Tibial nerve (tissue), 4 donors: ENCODE measurements around the gene TOR1A. TPM values are rescaled to one million over a fixed set of nuclear protein-coding genes. Genes with fewer than 3 reads are reported as not detected.
A peak's percentile ranks its signal among the peaks of the same experiment; 100 is the strongest.

Experiments used
- DNase-seq, 2 donors: peaks; one replicate each; pipeline ENCODE4 v3.0.0-alpha.2; 2019; ENCODE audit warnings: low spot score in 2 of 2
- H3K27ac ChIP-seq, 4 donors: fragments of 200-600 bp; sonication (generic) in 3 of 4; one replicate each; pipeline ENCODE4 v1.5.1; 2017 to 2019; ENCODE audit warnings: mild to moderate bottlenecking in 1 of 4
- H3K27me3 ChIP-seq, 2 donors: fragments of 200-600 bp; sonication (generic) in 1 of 2; one replicate each; pipeline versions ENCODE4 v1.5.1 to v1.6.0; 2017 to 2019
- H3K36me3 ChIP-seq, 3 donors: fragments of 200-600 bp; sonication (generic); one replicate each; pipeline ENCODE4 v1.5.1; 2018 to 2019
- H3K4me1 ChIP-seq, 4 donors: fragments of 200-600 bp; sonication (generic) in 3 of 4; one replicate each; pipeline ENCODE4 v1.5.1; 2017 to 2019
- H3K4me3 ChIP-seq, 4 donors: fragments of 200-600 bp; sonication (generic) in 3 of 4; one replicate each; pipeline ENCODE4 v1.5.1; 2017 to 2019; ENCODE audit warnings: mild to moderate bottlenecking in 1 of 4, moderate library complexity in 1 of 4
- H3K9me3 ChIP-seq, 4 donors: fragments of 200-600 bp; sonication (generic) in 3 of 4; one replicate each; pipeline ENCODE4 v1.5.1; 2017 to 2019
- EP300 ChIP-seq, 2 donors: sonication (generic); formaldehyde crosslinking; IDR thresholded peaks; one replicate each; pipeline ENCODE4 v1.6.1; 2017; ENCODE audit warnings: antibody characterized with exemption in 2 of 2, mild to moderate bottlenecking in 1 of 2
- POLR2A ChIP-seq, 2 donors: fragments of 450-650 bp; IDR thresholded peaks; one replicate each; pipeline ENCODE4 v1.6.1; 2017; ENCODE audit warnings: antibody characterized with exemption in 2 of 2, mild to moderate bottlenecking in 2 of 2, moderate library complexity in 2 of 2
- WGBS, 2 donors: methylation state at CpG; one replicate each; pipeline ENCODE4 v1.1.5; 2018; 5-methylcytosine and 5-hydroxymethylcytosine counted together
- small RNA-seq: library from RNA; depleted of rRNA; stranded (forward); fragments of <200 nt; gene quantifications from one replicate; pipeline ENCODE3, GENCODE V24; 2016
- total RNA-seq, 4 donors: library from RNA; depleted of rRNA; stranded (reverse); fragments of >200 nt; gene quantifications; one replicate each; pipeline ENCODE4 v1.1.0, GENCODE V29; 2016
- TF ChIP-seq, protein P1 (sequence below), 5 experiments: fragments of 200-600 bp in 3 of 5; fragments of 450-650 bp in 2 of 5; sonication (generic) in 3 of 5; IDR thresholded peaks; one replicate each; pipeline ENCODE4 v1.5.1; 2016 to 2019; ENCODE audit warnings: antibody characterized with exemption in 5 of 5, mild to moderate bottlenecking in 3 of 5, moderate library complexity in 2 of 5

The TOR1A gene
- total RNA-seq, 4 donors from 2014 or later: 26.0 to 55.2 (median 40.4) TPM

DNA sequence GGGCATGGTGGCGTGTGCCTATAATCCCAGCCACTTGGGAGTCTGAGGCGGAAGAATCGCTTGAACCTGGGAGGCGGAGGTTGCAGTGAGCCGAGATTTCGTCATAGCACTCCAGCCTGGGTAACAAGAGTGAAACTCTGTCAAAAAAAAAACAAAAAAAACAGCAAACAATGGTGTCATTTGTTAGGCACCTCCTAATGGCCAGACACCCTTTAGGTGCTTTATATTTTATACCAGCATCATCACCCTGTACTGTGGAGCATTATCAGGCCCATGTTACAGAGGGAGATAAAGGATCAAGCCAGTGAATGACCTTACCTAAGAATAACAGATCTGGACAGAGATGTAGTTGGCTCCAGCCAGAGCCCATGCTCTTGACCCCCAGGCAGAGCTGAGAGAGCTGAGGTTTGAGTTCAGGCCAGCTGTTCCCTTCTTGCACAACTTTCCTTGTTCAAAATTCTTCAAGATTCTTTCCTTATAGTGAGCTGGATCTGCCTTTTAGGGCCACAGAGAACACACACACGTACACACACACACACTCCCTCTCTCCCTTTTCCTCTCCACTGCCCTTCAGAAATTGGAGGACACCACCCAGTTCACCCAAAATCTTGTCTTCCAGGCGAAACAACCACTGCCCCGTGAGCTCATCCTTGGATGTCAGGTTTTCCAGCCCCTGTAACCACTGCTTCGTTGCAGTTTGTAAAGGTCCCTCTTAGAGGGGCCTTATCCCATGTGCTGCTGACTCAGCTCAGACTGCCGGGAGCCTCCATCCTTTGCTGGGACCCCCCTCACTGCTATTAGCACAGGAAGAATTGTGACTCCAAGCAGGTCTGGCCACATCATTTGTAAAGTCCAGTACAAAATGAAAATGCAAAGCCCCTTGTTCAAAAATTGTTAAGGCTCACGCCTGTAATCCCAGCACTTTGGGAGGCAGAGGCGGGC is 60.7 kb downstream of the TOR1A start:
- no peak overlapping the region for H3K4me3 ChIP-seq
- no peaks in the 10 kb centered on the region for H3K36me3 ChIP-seq
- WGBS, 2 donors: 49 to 52% methylated on average over 13 of the region's 13 CpGs
- TF ChIP-seq, protein P1, sequence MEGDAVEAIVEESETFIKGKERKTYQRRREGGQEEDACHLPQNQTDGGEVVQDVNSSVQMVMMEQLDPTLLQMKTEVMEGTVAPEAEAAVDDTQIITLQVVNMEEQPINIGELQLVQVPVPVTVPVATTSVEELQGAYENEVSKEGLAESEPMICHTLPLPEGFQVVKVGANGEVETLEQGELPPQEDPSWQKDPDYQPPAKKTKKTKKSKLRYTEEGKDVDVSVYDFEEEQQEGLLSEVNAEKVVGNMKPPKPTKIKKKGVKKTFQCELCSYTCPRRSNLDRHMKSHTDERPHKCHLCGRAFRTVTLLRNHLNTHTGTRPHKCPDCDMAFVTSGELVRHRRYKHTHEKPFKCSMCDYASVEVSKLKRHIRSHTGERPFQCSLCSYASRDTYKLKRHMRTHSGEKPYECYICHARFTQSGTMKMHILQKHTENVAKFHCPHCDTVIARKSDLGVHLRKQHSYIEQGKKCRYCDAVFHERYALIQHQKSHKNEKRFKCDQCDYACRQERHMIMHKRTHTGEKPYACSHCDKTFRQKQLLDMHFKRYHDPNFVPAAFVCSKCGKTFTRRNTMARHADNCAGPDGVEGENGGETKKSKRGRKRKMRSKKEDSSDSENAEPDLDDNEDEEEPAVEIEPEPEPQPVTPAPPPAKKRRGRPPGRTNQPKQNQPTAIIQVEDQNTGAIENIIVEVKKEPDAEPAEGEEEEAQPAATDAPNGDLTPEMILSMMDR (IDR thresholded peaks at IDR 0.05): no peak
- TF ChIP-seq EP300 (IDR thresholded peaks at IDR 0.05) (peak in 1 of 2 donors; percentile 57), POLR2A (IDR thresholded peaks at IDR 0.05) (no peak)
- no peaks in the 10 kb centered on the region for H3K9me3 ChIP-seq
- H3K27me3 ChIP-seq: no peaks in the 10 kb centered on the region
- H3K4me1 ChIP-seq: peaks cover 0 to 31% (median 7%) of the 10 kb centered on the region in 4 donors
- peak; percentile 50 to 67 for DNase-seq
- peak overlapping the region; percentile 37 to 88 (median 78) for H3K27ac ChIP-seq

Small RNA genes lying within 50 kb of the gene (small RNA-seq; reads per million reads assigned to genes)
- not detected for gene MIR6855

Other genes starting within 250 kb of the TOR1A start
- gene C9orf50, start 203.0 kb downstream of the TOR1A start, total RNA-seq: 1 to 10 TPM in 3 of 4 donors, under 1 TPM in 1; 0.90 to 1.7 (median 1.3) TPM
- 10 to 100 TPM; 23.9 to 30.6 (median 27.5) TPM for gene NTMT1, start 198.0 kb downstream of the TOR1A start, total RNA-seq
- gene ASB6, start 182.0 kb downstream of the TOR1A start, total RNA-seq: 10 to 100 TPM; 14.9 to 25.5 (median 22.4) TPM
- 10 to 100 TPM in 3 of 4 donors, 1 to 10 TPM in 1; 9.6 to 32.1 (median 14.9) TPM for gene PRRX2, start 158.5 kb downstream of the TOR1A start, total RNA-seq
- 10 to 100 TPM; 14.7 to 33.0 (median 25.7) TPM for gene PTGES, start 71.1 kb downstream of the TOR1A start, total RNA-seq
- 10 to 100 TPM; 19.2 to 41.2 (median 23.0) TPM for gene TOR1B, start 21.0 kb downstream of the TOR1A start, total RNA-seq
- 10 to 100 TPM; 44.4 to 61.2 (median 52.7) TPM for gene C9orf78, start 11.1 kb upstream of the TOR1A start, total RNA-seq
- gene USP20, start 11.3 kb upstream of the TOR1A start, total RNA-seq: 10 to 100 TPM; 20.1 to 50.1 (median 24.1) TPM
- 100 to 1,000 TPM in 1 of 4 donors, 10 to 100 TPM in 3; 77.0 to 114 (median 86.4) TPM for gene FNBP1, start 219.1 kb upstream of the TOR1A start, total RNA-seq
- gene GPR107, start 229.8 kb upstream of the TOR1A start, total RNA-seq: 10 to 100 TPM; 19.3 to 36.1 (median 28.9) TPM